SH-SY5Y (cell line): ENCODE results near the gene CDH8.

Experiments
- GATA2 ChIP-seq: IDR thresholded peaks from 2 replicates; pipeline ENCODE4 v1.6.1; 2011; ENCODE audit warnings: mild to moderate bottlenecking, low read depth, low read length
- GATA3 ChIP-seq: IDR thresholded peaks from 2 replicates; pipeline ENCODE4 v1.6.1; 2011; ENCODE audit warnings: low read depth, mild to moderate bottlenecking, low read length, moderate library complexity

GRCh38 chr16:61797296-61797795 lies 238.9 kb downstream of the CDH8 start:
- TF ChIP-seq GATA2 (no peak), GATA3 (no peak)
